RKO (cell line): Measurements from ENCODE around the gene SAYSD1.

ENCODE experiments used
- DNase-seq: peaks from one replicate; pipeline ENCODE4 v3.0.0-alpha.2; 2016; ENCODE audit warnings: low spot score

SAYSD1 gene

GRCh38 chr6:39079197-39080125 lies 35.5 kb downstream of the SAYSD1 start:
- no peak for DNase-seq

- DNase-seq, result no peak
Observed at GRCh38 chr6:39078695-39079094, 36.3 kb downstream of the SAYSD1 start.

GRCh38 chr6:39077882-39078594 lies 36.9 kb downstream of the SAYSD1 start:
- no peak for DNase-seq

- DNase-seq, result no peak
Observed at GRCh38 chr6:39076623-39077535, 38.1 kb downstream of the SAYSD1 start.

DNA sequence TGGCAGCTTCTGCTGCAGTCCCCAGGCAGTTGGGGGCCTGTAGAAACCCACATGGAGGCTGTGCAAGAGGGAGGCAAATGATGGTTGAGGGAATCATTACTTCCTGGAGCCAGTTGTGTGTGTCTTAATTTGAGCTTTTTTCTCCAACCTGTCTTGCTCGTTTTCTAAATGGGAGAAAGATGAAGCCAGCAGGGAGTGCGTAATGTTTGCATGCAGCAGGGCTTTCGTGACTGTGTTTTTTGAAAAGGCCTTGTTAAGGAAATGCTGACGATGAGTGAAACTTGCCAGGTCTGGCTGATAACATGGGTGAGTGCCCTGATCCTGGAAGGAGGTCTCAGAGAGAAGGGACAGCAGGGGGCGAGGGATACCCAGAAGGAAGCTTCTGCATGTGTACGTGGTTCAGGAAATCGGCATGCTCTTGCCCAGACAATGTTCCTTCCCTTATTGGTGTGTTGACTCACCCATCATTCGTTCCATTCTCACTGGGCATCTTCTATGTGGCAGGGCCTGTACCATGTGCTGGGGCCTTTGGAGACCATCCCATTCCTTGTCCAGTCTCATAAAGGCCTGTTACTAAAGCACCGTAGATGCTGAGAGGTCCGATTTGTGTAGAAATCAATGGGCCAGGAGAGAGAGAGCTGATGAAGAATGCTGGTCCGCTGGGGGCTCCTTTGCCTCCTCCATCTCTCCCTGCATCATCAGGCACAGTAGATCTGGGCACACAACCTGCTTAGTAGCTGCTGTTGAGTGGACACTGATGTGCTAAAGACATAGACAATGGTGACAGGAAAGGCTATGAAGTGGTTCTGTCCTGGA lies 39.0 kb downstream of the SAYSD1 start:
- no peak for DNase-seq

GRCh38 chr6:39075010-39075686 lies 39.8 kb downstream of the SAYSD1 start:
- DNase-seq, result no peak

- no peak for DNase-seq
Observed at GRCh38 chr6:39074486-39074885, 40.5 kb downstream of the SAYSD1 start.

DNA sequence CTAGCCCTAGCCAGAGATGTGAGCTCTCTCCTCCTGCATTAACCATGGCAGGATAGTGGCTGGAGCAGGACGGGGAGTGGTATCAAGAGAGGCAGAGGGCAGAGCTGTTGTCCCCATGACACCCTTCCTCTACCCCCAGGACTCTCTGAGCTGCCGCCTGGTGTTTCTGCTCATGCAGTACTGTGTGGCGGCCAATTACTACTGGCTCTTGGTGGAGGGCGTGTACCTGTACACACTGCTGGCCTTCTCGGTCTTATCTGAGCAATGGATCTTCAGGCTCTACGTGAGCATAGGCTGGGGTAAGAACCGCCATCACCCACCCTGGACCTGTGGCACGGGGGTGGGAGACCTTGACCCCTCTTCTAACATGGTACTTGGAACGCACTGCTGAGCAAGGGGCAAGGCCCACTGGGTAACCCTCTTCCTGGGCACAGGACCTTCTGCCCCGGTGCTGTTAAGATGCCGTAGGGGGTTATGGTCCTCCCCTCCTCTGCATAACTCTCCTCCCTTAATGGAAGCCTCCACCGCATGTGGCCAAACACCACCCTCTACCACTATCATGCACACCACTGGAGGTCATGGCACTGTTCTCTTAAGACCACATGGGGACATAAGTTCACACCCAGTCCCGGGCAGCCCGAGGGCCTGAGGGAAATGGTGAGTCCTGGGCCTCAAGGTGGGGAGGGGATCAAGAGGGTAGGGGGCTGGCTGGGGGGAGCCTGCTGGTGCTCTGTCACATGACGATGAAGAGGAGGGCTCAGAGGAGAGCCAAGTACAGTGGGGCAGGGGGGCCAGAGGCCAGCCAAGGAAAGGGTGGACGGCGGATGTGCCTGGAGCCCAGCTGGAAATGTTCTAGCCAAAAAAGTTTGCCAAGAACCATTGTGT lies 41.3 kb downstream of the SAYSD1 start:
- DNase-seq, result no peak

- no peak for DNase-seq
Observed at GRCh38 chr6:39072830-39073229, 42.2 kb downstream of the SAYSD1 start.

GRCh38 chr6:39068391-39068790 lies 46.6 kb downstream of the SAYSD1 start:
- DNase-seq, result no peak

GRCh38 chr6:39065561-39065960 lies 49.4 kb downstream of the SAYSD1 start:
- DNase-seq, result no peak

GRCh38 chr6:39063526-39063925 lies 51.5 kb downstream of the SAYSD1 start:
- DNase-seq, result no peak

DNA sequence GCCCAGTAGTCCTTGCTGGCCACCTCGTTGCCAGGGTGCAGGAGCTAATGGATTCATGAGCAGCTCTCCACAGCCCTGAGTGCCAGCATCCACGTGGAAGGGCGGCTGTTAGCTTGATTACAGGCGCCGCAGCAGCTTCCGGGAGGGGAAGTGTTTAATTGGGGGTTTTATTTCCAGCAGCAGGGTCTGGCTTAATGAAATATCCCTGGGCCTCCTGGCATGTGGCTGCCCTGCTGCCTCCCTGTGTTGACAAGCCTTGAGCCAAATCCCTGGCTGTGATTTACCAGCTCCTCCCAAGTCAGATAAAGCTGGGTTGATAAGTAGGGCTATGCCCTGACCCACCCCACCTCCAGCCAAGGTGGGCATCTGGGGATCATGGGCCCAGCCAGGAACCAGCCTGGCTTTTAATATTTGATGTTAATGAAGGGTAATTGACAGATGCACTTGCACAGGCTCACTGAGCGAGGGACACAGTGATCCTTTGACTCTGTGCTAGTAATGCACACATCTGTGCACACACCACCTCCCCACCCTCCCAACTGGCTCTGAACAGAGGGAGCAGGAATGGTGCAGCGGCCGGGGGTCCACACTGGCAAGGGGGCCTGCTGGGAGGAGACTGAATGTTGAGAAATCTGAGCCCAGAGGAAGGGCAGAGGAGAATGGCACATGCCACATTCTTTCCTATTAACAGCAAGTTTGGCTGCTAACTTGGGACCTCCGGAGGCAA lies 52.8 kb downstream of the SAYSD1 start:
- no peak for DNase-seq

DNA sequence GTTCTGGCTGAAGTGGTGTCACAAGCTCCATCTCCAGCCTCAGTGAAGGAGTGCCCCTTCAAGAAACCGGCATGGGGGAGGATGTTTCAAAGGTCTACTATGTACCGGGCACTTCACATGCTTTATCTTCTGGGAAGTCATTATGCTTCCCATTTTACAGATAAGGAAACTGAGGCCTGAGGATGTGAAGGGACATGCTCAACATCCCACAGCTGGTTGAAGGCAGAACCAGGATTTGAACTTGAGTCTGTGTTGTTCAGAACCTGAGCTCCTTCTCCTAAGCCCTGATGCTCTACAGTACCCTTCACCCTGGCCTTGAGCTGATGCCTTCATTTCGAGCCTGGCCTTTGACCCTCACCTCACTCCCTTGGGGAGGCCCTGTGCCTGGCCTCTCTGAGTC lies 53.4 kb downstream of the SAYSD1 start:
- no peak for DNase-seq

DNA sequence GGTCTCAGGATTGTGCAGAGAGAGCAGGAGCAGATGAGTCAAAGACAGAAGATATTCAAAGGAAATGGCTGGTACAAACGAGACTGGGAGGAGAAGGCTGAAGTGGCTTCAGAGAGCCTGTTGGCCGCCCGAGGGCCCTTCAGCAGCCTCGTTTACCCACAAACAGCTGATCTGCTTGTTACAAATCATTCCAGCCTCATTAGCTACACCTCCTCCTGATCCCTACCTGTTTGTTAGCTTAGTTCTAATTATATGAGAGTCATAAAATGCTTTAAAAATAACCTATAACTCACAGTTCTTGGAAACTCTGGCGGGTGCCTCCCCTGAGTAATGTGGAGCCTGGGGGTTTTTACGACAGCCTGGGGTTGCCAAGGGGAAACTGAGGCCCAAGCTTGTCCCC lies 53.8 kb downstream of the SAYSD1 start:
- DNase-seq, result no peak

- no peak for DNase-seq
Observed at GRCh38 chr6:39060467-39061160, 54.4 kb downstream of the SAYSD1 start.

DNA sequence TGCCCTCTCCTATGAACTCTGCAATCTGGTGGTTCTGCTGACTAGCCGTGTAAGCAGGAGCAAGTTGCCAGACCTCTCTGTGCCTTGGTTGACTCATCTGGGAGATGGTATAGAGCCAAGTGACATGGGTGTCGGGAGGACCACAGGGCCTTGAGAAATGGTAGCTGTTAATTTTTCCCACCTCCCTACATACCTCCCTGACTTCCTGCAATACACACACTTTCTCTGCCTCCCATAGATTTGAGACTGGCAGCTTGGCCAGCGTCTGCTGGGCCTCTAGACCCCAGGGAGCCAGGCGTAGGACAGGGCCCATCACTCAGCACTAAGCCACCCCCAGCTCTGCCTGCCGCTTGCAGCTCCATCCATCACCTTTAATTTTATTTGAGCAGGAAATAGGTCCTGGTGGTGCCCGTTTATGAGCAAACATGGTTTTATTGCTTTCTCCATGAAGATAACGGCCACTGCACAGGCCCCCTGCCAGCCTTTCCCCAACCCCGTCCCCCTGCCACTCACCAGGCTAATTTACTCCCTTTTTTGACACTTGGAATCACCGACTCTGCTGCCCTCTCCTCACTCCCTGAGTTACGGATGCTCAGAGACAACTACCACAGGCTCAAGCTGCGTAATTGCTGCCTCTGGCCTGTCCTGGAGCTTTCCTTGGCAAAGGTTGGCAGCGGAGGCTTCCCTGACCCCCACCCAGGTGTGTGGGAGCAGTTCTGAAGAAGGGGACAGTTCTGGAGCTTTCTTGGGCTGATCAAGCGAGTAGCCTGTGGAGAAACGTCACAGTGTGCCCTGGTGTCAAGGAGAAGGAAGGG lies 55.3 kb downstream of the SAYSD1 start:
- DNase-seq, result no peak
